ENCODE data around the gene GPC6. TPM values are rescaled to one million over a fixed set of nuclear protein-coding genes. Genes with fewer than 3 reads are reported as not detected.
A peak's percentile ranks its signal among the peaks of the same experiment; 100 is the strongest.

The GPC6 gene
- total and polyA plus RNA-seq, 4 donors, result 5.9 to 29.1 (median 18.2) TPM

GRCh38 chr13:94109715-94110374, 883.2 kb downstream of the GPC6 start:
- Histone ChIP-seq H3K27me3 (ENCODE audit: control insufficient read depth in 4 of 4, insufficient read depth in 4 of 4, low read length in 3 of 4) (no peaks in the 10 kb centered on the region), H3K36me3 (ENCODE audit: control insufficient read depth in 4 of 4, insufficient read depth in 3 of 4, low read depth in 1 of 4, low read length in 3 of 4) (no peaks in the 10 kb centered on the region), H3K9me3 (ENCODE audit: control insufficient read depth in 4 of 4, low read length in 3 of 4) (no peaks in the 10 kb centered on the region), H3K27ac (ENCODE audit: low read depth in 1 of 2, low read length in 2 of 2) (no peak overlapping the region), H3K4me3 (ENCODE audit: low read depth in 1 of 3, low read length in 3 of 3) (no peak overlapping the region), H3K4me1 (ENCODE audit: control insufficient read depth in 4 of 4, insufficient read depth in 4 of 4, low read length in 3 of 4) (no peaks in the 10 kb centered on the region), H3K9ac (ENCODE audit: low read depth in 1 of 2, low read length in 2 of 2) (no peak overlapping the region)
- WGBS, result 98% methylated on average over 2 of the region's 2 CpGs
- no peak for DNase-seq (ENCODE audit: low spot score)
- TF ChIP-seq RAD21 (IDR thresholded peaks at IDR 0.05) (no peak), HNF4A (conservative IDR thresholded peaks at IDR 0.05) (no peak), FOXA1 (IDR thresholded peaks at IDR 0.05) (no peak), HNF4G (IDR thresholded peaks at IDR 0.05) (no peak), JUND (IDR thresholded peaks at IDR 0.05) (no peak), EGR1 (IDR thresholded peaks at IDR 0.05; ENCODE audit: low read depth in 2 of 2) (no peak), TAF1 (conservative IDR thresholded peaks at IDR 0.05) (no peak), REST (IDR thresholded peaks at IDR 0.05) (no peak), NR2F2 (IDR thresholded peaks at IDR 0.05) (no peak), RXRA (IDR thresholded peaks at IDR 0.05) (no peak), SP1 (IDR thresholded peaks at IDR 0.05) (no peak), FOXA2 (IDR thresholded peaks at IDR 0.05) (no peak), YY1 (IDR thresholded peaks at IDR 0.05) (no peak), GABPA (IDR thresholded peaks at IDR 0.05 in 1 of 2, conservative IDR thresholded peaks at IDR 0.05 in 1 of 2) (no peak)
- TF ChIP-seq, protein P1, sequence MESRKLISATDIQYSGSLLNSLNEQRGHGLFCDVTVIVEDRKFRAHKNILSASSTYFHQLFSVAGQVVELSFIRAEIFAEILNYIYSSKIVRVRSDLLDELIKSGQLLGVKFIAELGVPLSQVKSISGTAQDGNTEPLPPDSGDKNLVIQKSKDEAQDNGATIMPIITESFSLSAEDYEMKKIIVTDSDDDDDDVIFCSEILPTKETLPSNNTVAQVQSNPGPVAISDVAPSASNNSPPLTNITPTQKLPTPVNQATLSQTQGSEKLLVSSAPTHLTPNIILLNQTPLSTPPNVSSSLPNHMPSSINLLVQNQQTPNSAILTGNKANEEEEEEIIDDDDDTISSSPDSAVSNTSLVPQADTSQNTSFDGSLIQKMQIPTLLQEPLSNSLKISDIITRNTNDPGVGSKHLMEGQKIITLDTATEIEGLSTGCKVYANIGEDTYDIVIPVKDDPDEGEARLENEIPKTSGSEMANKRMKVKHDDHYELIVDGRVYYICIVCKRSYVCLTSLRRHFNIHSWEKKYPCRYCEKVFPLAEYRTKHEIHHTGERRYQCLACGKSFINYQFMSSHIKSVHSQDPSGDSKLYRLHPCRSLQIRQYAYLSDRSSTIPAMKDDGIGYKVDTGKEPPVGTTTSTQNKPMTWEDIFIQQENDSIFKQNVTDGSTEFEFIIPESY (IDR thresholded peaks at IDR 0.05), result no peak
- TF ChIP-seq, protein P2, sequence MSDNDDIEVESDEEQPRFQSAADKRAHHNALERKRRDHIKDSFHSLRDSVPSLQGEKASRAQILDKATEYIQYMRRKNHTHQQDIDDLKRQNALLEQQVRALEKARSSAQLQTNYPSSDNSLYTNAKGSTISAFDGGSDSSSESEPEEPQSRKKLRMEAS (IDR thresholded peaks at IDR 0.05), result no peak
- TF ChIP-seq, protein P3, sequence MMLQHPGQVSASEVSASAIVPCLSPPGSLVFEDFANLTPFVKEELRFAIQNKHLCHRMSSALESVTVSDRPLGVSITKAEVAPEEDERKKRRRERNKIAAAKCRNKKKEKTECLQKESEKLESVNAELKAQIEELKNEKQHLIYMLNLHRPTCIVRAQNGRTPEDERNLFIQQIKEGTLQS (IDR thresholded peaks at IDR 0.05), result no peak

DNA sequence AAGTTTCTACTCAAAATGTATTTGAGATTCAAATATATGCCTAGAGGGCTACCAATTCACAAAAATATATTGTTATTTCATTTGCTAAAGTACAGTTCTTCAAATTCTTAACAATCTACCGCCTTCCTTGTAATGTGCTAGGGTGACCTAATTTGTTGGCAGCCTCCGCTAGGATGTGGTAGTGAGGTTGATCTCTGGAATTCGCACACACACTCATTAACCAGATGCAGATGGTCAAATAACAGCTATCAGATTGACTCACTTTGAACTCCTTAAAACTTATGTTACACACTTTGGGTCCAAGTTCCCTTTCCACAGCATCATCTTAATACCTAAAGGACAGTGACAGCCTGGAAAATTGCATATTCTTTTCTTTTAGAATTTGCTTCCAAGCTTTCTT, 885.6 kb downstream of the GPC6 start:
- Histone ChIP-seq H3K9ac (ENCODE audit: low read depth in 1 of 2, low read length in 2 of 2) (no peak overlapping the region), H3K4me3 (ENCODE audit: low read depth in 1 of 3, low read length in 3 of 3) (no peak overlapping the region), H3K36me3 (ENCODE audit: control insufficient read depth in 4 of 4, insufficient read depth in 3 of 4, low read depth in 1 of 4, low read length in 3 of 4) (no peaks in the 10 kb centered on the region), H3K27me3 (ENCODE audit: control insufficient read depth in 4 of 4, insufficient read depth in 4 of 4, low read length in 3 of 4) (no peaks in the 10 kb centered on the region), H3K27ac (ENCODE audit: low read depth in 1 of 2, low read length in 2 of 2) (no peak overlapping the region), H3K4me1 (ENCODE audit: control insufficient read depth in 4 of 4, insufficient read depth in 4 of 4, low read length in 3 of 4) (no peaks in the 10 kb centered on the region), H3K9me3 (ENCODE audit: control insufficient read depth in 4 of 4, low read length in 3 of 4) (no peaks in the 10 kb centered on the region)
- 63% methylated on average over 3 of the region's 3 CpGs for WGBS
- DNase-seq (ENCODE audit: low spot score), result no peak
- TF ChIP-seq HNF4A (conservative IDR thresholded peaks at IDR 0.05), result peak in 1 of 2 donors; percentile 16
- TF ChIP-seq JUND (IDR thresholded peaks at IDR 0.05), result no peak
- no peak for TF ChIP-seq REST (IDR thresholded peaks at IDR 0.05)
- TF ChIP-seq HNF4G (IDR thresholded peaks at IDR 0.05), result no peak

Data from liver (tissue), 9 donors.